Body of pancreas (tissue), 4 donors: ENCODE results near the gene IFITM1.

Experiments used
- CTCF ChIP-seq, 7 experiments: fragments of 450-650 bp in 4 of 7; fragments of 200-600 bp in 3 of 7; sonication (generic) in 3 of 7; IDR thresholded peaks; one replicate each; pipeline ENCODE4 v1.5.1; 2016 to 2019; ENCODE audit warnings: antibody characterized with exemption in 7 of 7
- POLR2A ChIP-seq, 3 donors: fragments of 450-650 bp; IDR thresholded peaks; one replicate each; pipeline ENCODE4 v1.6.1; 2016; ENCODE audit warnings: antibody characterized with exemption in 3 of 3, mild to moderate bottlenecking in 2 of 3

DNA sequence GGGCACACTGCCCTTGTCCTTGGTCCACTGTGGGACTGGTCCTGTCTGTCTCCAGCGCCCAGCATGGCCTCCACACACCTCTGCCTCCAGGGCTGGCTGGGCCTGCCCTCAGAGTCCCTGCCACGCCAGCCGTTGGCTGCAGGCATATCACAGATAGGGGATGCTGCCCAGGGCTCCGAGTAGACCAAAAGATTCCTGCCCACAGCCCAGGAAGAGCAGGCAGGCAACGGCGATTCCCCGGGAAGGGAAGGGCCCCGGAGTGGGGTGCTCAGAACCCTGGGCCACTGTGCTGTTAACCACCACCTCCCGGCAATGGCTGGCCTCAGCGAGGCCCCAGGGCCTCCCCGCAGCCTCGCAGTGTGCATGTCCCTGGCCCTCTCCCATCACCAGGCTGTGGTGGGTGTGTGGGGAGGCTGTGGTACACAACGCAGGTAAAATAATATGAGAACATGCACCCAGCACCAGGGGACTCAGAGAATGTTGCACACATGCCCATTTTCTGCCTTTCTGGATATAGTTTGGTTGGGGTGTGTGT, 16.7 kb upstream of the IFITM1 start:
- TF ChIP-seq CTCF (IDR thresholded peaks at IDR 0.05) (no peak), POLR2A (IDR thresholded peaks at IDR 0.05) (no peak)
